ENCODE results near the gene KRT85.

DNA sequence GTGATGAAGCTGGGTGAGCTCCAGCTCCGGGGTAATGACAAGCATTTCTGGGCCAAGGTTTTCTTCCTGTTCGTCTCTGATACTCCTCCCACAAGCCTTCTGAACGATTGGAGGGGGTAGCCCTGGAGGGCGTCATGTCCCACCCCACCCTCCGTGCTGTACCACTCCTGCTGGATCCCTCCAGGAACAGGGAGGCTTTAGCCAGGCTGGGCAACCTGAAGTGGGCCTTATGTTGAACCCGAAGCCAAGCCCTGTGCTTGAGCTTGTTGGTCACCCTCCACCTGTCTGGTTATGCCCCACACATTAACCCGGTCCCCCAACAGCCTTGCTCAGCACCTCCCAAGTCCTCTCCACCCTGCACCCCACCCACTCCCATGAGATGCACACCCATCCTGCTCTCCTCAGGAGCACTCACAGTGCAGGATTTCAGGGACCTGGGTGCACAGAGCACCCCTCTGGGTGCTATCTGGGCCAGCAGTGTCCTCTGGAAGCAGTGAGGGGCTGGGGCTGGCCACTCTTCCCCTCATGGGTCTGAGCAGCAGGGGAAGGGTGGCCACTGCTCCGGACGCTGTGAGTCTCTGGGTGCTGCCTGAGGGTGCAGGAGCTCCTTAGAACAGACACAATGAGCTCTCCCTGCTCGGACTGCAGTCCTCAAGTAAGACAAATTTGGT is 39.3 kb downstream of the KRT85 start:
- TF ChIP-seq, protein P1, sequence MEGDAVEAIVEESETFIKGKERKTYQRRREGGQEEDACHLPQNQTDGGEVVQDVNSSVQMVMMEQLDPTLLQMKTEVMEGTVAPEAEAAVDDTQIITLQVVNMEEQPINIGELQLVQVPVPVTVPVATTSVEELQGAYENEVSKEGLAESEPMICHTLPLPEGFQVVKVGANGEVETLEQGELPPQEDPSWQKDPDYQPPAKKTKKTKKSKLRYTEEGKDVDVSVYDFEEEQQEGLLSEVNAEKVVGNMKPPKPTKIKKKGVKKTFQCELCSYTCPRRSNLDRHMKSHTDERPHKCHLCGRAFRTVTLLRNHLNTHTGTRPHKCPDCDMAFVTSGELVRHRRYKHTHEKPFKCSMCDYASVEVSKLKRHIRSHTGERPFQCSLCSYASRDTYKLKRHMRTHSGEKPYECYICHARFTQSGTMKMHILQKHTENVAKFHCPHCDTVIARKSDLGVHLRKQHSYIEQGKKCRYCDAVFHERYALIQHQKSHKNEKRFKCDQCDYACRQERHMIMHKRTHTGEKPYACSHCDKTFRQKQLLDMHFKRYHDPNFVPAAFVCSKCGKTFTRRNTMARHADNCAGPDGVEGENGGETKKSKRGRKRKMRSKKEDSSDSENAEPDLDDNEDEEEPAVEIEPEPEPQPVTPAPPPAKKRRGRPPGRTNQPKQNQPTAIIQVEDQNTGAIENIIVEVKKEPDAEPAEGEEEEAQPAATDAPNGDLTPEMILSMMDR (IDR thresholded peaks at IDR 0.05), result no peak
- TF ChIP-seq ZSCAN20 (CRISPR knock-in tag; IDR thresholded peaks at IDR 0.05) (no peak), ESRRA (IDR thresholded peaks at IDR 0.05; ENCODE audit: borderline replicate concordance, low read length) (0 out of 2 replicates have a peak, but pooled peaks have one; percentile 3), KDM5A (IDR thresholded peaks at IDR 0.05) (no peak), FOSB (CRISPR knock-in tag; IDR thresholded peaks at IDR 0.05) (no peak)
- TF ChIP-seq, protein P2, sequence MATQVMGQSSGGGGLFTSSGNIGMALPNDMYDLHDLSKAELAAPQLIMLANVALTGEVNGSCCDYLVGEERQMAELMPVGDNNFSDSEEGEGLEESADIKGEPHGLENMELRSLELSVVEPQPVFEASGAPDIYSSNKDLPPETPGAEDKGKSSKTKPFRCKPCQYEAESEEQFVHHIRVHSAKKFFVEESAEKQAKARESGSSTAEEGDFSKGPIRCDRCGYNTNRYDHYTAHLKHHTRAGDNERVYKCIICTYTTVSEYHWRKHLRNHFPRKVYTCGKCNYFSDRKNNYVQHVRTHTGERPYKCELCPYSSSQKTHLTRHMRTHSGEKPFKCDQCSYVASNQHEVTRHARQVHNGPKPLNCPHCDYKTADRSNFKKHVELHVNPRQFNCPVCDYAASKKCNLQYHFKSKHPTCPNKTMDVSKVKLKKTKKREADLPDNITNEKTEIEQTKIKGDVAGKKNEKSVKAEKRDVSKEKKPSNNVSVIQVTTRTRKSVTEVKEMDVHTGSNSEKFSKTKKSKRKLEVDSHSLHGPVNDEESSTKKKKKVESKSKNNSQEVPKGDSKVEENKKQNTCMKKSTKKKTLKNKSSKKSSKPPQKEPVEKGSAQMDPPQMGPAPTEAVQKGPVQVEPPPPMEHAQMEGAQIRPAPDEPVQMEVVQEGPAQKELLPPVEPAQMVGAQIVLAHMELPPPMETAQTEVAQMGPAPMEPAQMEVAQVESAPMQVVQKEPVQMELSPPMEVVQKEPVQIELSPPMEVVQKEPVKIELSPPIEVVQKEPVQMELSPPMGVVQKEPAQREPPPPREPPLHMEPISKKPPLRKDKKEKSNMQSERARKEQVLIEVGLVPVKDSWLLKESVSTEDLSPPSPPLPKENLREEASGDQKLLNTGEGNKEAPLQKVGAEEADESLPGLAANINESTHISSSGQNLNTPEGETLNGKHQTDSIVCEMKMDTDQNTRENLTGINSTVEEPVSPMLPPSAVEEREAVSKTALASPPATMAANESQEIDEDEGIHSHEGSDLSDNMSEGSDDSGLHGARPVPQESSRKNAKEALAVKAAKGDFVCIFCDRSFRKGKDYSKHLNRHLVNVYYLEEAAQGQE (IDR thresholded peaks at IDR 0.05), result no peak
